Suppressor macrophage treated with lipopolysaccharide for 4 hours (primary cell): ENCODE measurements around the gene MSX2.

ENCODE experiments used
- DNase-seq: peaks from one replicate; pipeline ENCODE4 v3.0.0-alpha.2; 2020

MSX2 gene

GRCh38 chr5:174724484-174725260 lies at the start of gene MSX2:
MSX2 (plus strand) TSS chr5:174724582; CDS start chr5:174724660, 78 bp downstream.
- peak; percentile 45 for DNase-seq

GRCh38 chr5:174675110-174675509 lies 49.3 kb upstream of the MSX2 start:
- no peak for DNase-seq

- DNase-seq = no peak
Measured at GRCh38 chr5:174675916-174676315, 48.5 kb upstream of the MSX2 start.

GRCh38 chr5:174678107-174678506 lies 46.3 kb upstream of the MSX2 start:
- DNase-seq = no peak

- no peak for DNase-seq
Measured at GRCh38 chr5:174680901-174681565, 43.3 kb upstream of the MSX2 start.

- no peak for DNase-seq
Measured at GRCh38 chr5:174687503-174687902, 36.9 kb upstream of the MSX2 start.

GRCh38 chr5:174688441-174689354 lies 35.7 kb upstream of the MSX2 start:
- DNase-seq = no peak

GRCh38 chr5:174690271-174690670 lies 34.1 kb upstream of the MSX2 start:
- no peak for DNase-seq

- no peak for DNase-seq
Measured at GRCh38 chr5:174692381-174692780, 32.0 kb upstream of the MSX2 start.

GRCh38 chr5:174692982-174693422 lies 31.4 kb upstream of the MSX2 start:
- DNase-seq = no peak

GRCh38 chr5:174693697-174694385 lies 30.5 kb upstream of the MSX2 start:
- no peak for DNase-seq

- DNase-seq = no peak
Measured at GRCh38 chr5:174694611-174695010, 29.8 kb upstream of the MSX2 start.

GRCh38 chr5:174698156-174698555 lies 26.2 kb upstream of the MSX2 start:
- no peak for DNase-seq

- no peak for DNase-seq
Measured at GRCh38 chr5:174699131-174699530, 25.3 kb upstream of the MSX2 start.

- no peak for DNase-seq
Measured at GRCh38 chr5:174706997-174707572, 17.3 kb upstream of the MSX2 start.

GRCh38 chr5:174707671-174708070 lies 16.7 kb upstream of the MSX2 start:
- DNase-seq = no peak

- no peak for DNase-seq
Measured at GRCh38 chr5:174708476-174709207, 15.7 kb upstream of the MSX2 start.

GRCh38 chr5:174714751-174715150 lies 9.6 kb upstream of the MSX2 start:
- DNase-seq = no peak

- DNase-seq = no peak
Measured at GRCh38 chr5:174715804-174716203, 8.6 kb upstream of the MSX2 start.

GRCh38 chr5:174717826-174718455 lies 6.4 kb upstream of the MSX2 start:
- no peak for DNase-seq
